K562 (cell line): ENCODE data around the gene TBX1. TPM values are rescaled to one million over a fixed set of nuclear protein-coding genes. Genes with fewer than 3 reads are reported as not detected.

Experiments
- BCLAF1 ChIP-seq, 2 experiments: fragments of 450-650 bp in 1 of 2; IDR thresholded peaks; 2 replicates each; pipeline ENCODE4 v1.6.1; 2011 to 2017; ENCODE audit warnings: low read depth in 2 of 2, antibody characterized with exemption in 1 of 2, borderline replicate concordance in 1 of 2, low read length in 1 of 2, mild to moderate bottlenecking in 1 of 2, mixed read lengths in 1 of 2; ENCODE audit not compliant: control insufficient read depth in 1 of 2
- CBX3 ChIP-seq, 2 experiments: IDR thresholded peaks; 1 replicate in 1 of 2; 2 replicates in 1 of 2; pipeline ENCODE4 v1.6.1; 2012; ENCODE audit warnings: inconsistent platforms in 2 of 2, low read length in 2 of 2, borderline replicate concordance in 1 of 2, control low read depth in 1 of 2
- CREB3 ChIP-seq: fragments of 450-650 bp; conservative IDR thresholded peaks from 2 replicates; pipeline ENCODE4 v1.6.1; 2016; ENCODE audit warnings: missing genetic modification characterization, low read depth, mild to moderate bottlenecking, missing compliant biosample characterization, moderate library complexity
- ILF3 ChIP-seq: fragments of 450-650 bp; IDR thresholded peaks from 2 replicates; pipeline ENCODE4 v1.6.1; 2018; ENCODE audit warnings: antibody characterized with exemption, mild to moderate bottlenecking, moderate library complexity, borderline replicate concordance
- POU5F1 ChIP-seq: fragments of 150-350 bp; IDR thresholded peaks from 2 replicates; pipeline ENCODE4 v1.6.1; 2014; ENCODE audit warnings: borderline replicate concordance, low read length, low read depth, mild to moderate bottlenecking; ENCODE audit not compliant: partially characterized antibody
- TRIM28 ChIP-seq: fragments of 450-650 bp; IDR thresholded peaks from 2 replicates; pipeline ENCODE4 v1.6.1; 2017
- ZNF639 ChIP-seq, 2 experiments: fragments of 200-800 bp in 1 of 2; sonication (Bioruptor generic) in 1 of 2; sonication (generic) in 1 of 2; formaldehyde crosslinking in 1 of 2; IDR thresholded peaks in 1 of 2; conservative IDR thresholded peaks in 1 of 2; 2 replicates each; pipeline versions ENCODE4 v1.5.0 to v1.6.1; 2016 to 2020; ENCODE audit warnings: missing compliant biosample characterization in 1 of 2, missing genetic modification characterization in 1 of 2, missing genetic modification reagents in 1 of 2
- ZSCAN29 ChIP-seq: fragments of 450-650 bp; IDR thresholded peaks from 2 replicates; pipeline ENCODE4 v1.6.1; 2017
- polyA plus RNA-seq, 8 experiments: library from polyadenylated mRNA; depleted of rRNA in 4 of 8; stranded (reverse) in 5 of 8; unstranded in 3 of 8; fragments of >200 nt; fragmentation: Nextera tagmentation in 2 of 8; fragmentation: Illumina TruSeq in 1 of 8; extraction: Ambion mirVana in 2 of 8; extraction: Trizol in 1 of 8; gene quantifications; 2 replicates each; pipeline versions ENCODE4 v1.2.1 to v1.2.3, GENCODE V29; 2011 to 2014; ENCODE audit warnings: inconsistent platforms in 1 of 8, missing spikeins in 1 of 8
- total RNA-seq, 7 experiments: library from RNA; depleted of rRNA in 6 of 7; stranded (reverse); fragments of >200 nt in 6 of 7; fragmentation: Illumina TruSeq in 2 of 7; extraction: Trizol in 2 of 7; gene quantifications; 2 replicates each; pipeline versions ENCODE4 v1.2.1 to v1.2.3, GENCODE V29; 2011 to 2021; ENCODE audit warnings: low replicate concordance in 1 of 7
- TF ChIP-seq, protein P1 (sequence below): fragments of 450-650 bp; formaldehyde crosslinking; IDR thresholded peaks from 2 replicates; pipeline ENCODE4 v1.4.0; 2020; ENCODE audit warnings: mild to moderate bottlenecking

TBX1 gene
- total and polyA plus RNA-seq, 9 of the 15 experiments (the other 6 are each of a cell fraction or from before 2014, with no cell fraction given): 0.07 to 35.0 (median 3.9) TPM

DNA sequence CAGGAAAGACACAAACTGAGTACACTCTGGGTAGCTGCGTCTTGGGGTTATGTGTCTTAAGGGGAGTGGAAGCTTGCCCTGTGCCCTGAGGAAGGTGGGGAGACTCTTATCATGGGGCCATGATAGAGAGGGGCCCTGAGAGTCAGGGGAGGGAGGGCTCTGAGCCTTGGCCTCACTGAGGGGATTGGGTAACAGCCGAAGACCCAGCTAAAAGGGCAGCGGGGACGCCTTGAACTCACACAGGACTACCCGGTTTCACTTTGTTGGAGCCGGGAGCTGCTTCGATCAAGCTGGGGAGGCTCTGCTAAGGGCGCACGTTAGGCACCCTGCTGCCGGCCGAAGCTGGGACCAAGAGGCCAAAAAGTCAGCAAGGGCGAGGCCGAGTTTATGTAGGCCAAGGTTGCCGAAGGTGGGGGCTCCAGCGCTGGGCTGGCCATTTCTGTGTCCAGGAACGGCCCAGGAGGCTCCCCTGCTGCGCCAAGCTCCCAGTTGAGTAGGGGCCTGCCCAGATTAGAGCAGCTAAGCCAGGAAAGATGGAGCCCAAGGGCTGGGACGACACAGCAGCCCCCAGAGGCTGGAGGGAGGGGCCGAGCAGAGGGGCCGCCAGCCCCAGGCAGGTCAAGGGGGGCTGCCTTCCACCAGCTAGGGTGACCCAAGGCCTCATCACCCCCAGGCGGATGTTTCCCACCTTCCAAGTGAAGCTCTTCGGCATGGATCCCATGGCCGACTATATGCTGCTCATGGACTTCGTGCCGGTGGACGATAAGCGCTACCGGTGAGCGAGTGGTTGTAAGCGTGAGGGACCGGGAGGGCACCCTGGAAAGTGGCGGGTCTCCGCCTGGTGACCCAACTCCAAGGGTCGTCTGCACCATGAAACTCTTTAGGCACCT lies 2.2 kb downstream of the TBX1 start (continued):
- no peak for TF ChIP-seq CREB3 (tag)
- TF ChIP-seq ILF3: no peak
- no peak for TF ChIP-seq POU5F1
- TF ChIP-seq, protein P1, sequence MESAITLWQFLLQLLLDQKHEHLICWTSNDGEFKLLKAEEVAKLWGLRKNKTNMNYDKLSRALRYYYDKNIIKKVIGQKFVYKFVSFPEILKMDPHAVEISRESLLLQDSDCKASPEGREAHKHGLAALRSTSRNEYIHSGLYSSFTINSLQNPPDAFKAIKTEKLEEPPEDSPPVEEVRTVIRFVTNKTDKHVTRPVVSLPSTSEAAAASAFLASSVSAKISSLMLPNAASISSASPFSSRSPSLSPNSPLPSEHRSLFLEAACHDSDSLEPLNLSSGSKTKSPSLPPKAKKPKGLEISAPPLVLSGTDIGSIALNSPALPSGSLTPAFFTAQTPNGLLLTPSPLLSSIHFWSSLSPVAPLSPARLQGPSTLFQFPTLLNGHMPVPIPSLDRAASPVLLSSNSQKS: no peak
- TF ChIP-seq BCLAF1 (IDR thresholded peaks at IDR 0.05; ENCODE audit: borderline replicate concordance in 1 of 2, control insufficient read depth in 1 of 2, low read depth in 2 of 2, low read length in 1 of 2): no peak
- TF ChIP-seq ZNF639 (CRISPR knock-in tag; conservative IDR thresholded peaks at IDR 0.05 in 1 of 2, IDR thresholded peaks at IDR 0.05 in 1 of 2): no peak
- TF ChIP-seq ZSCAN29: no peak
- TF ChIP-seq CBX3 (IDR thresholded peaks at IDR 0.05; ENCODE audit: borderline replicate concordance in 1 of 2, low read length in 2 of 2): peak in 1 of 2 experiments; percentile 7; a peak in 1 of 3 replicates
- no peak for TF ChIP-seq TRIM28
